Measurements from ENCODE around the gene ANTKMT. TPM values are rescaled to one million over a fixed set of nuclear protein-coding genes. Genes with fewer than 3 reads are reported as not detected.

Gene ANTKMT
- total RNA-seq, 3 donors from 2014 or later = 29.9 to 35.7 (median 30.4) TPM

DNA sequence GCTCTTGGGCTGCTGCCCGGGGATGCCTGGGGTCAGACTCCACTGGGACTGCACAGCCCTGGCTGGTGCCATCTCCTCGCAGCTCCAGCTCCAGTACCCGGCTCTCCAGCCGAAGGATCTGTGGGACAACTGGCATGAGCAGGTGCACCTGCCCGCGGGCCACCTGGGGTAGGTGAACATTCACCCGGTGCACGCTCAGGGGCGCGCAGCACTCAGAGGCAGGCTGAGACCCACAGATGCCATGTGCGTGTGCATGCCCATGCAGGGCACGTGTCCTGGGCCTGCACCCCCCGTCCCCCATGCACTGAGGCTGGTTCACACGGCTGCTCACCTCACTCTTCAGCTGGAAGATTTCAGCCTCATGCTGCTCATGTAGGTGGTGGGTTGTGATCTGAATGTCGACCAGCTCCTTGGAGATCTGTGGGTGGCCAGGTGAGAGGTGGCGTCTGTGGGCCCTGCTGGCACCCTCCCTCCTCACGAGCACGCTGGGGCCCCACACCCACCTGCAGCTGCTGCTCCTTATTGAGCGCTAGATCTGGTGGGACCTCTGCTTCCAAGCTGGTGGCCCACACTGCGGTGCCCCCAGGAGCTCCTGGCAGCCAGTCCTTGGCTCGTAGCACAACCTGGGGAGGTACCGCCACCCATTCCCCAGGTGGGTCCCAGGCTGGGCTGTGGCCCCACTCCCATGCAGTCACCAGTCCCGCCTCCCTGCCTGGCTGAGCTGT lies 4.7 kb downstream of the ANTKMT start:
- H3K9me3 ChIP-seq = no peaks in the 10 kb centered on the region
- no peaks in the 10 kb centered on the region for H3K36me3 ChIP-seq
- H3K27ac ChIP-seq = no peak overlapping the region
- H3K4me3 ChIP-seq = no peak overlapping the region
- TF ChIP-seq, protein P1, sequence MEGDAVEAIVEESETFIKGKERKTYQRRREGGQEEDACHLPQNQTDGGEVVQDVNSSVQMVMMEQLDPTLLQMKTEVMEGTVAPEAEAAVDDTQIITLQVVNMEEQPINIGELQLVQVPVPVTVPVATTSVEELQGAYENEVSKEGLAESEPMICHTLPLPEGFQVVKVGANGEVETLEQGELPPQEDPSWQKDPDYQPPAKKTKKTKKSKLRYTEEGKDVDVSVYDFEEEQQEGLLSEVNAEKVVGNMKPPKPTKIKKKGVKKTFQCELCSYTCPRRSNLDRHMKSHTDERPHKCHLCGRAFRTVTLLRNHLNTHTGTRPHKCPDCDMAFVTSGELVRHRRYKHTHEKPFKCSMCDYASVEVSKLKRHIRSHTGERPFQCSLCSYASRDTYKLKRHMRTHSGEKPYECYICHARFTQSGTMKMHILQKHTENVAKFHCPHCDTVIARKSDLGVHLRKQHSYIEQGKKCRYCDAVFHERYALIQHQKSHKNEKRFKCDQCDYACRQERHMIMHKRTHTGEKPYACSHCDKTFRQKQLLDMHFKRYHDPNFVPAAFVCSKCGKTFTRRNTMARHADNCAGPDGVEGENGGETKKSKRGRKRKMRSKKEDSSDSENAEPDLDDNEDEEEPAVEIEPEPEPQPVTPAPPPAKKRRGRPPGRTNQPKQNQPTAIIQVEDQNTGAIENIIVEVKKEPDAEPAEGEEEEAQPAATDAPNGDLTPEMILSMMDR (IDR thresholded peaks at IDR 0.05) = no peak
- TF ChIP-seq POLR2AphosphoS5 (IDR thresholded peaks at IDR 0.05) (no peak), POLR2A (IDR thresholded peaks at IDR 0.05) (no peak)
- intact Hi-C loops (cut with DNase I; ENCODE audit: low total_unique reads) = no loop called here
- H3K4me1 ChIP-seq = peaks cover 7 to 22% of the 10 kb centered on the region in 2 donors
- DNase-seq (ENCODE audit: low spot score in 2 of 2) = no peak
- no peaks in the 10 kb centered on the region for H3K27me3 ChIP-seq

DNA sequence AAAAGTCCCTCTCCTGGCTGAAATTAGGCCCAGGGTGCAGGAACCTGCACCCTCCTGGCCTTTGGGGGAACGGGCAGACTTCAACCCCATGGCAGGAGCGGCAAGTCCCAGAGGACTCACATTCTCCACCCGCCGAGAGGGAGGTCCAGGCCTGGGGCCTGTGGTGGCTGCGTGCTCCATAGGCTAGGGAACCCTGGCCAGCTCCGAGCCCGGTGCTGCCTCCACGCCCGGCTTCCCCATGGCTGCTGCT lies 5.2 kb downstream of the ANTKMT start:
- intact Hi-C loops (cut with DNase I; ENCODE audit: low total_unique reads) = no loop called here
- Histone ChIP-seq H3K4me3 (peak overlapping the region in 1 of 3 donors; percentile 77), H3K4me1 (peaks cover 7 to 22% of the 10 kb centered on the region in 2 donors), H3K36me3 (no peaks in the 10 kb centered on the region), H3K9me3 (no peaks in the 10 kb centered on the region), H3K27ac (no peak overlapping the region), H3K27me3 (no peaks in the 10 kb centered on the region)
- TF ChIP-seq POLR2A (IDR thresholded peaks at IDR 0.05) (no peak), POLR2AphosphoS5 (IDR thresholded peaks at IDR 0.05) (no peak)
- TF ChIP-seq, protein P1 (IDR thresholded peaks at IDR 0.05) = no peak
- no peak for DNase-seq (ENCODE audit: low spot score in 2 of 2)

DNA sequence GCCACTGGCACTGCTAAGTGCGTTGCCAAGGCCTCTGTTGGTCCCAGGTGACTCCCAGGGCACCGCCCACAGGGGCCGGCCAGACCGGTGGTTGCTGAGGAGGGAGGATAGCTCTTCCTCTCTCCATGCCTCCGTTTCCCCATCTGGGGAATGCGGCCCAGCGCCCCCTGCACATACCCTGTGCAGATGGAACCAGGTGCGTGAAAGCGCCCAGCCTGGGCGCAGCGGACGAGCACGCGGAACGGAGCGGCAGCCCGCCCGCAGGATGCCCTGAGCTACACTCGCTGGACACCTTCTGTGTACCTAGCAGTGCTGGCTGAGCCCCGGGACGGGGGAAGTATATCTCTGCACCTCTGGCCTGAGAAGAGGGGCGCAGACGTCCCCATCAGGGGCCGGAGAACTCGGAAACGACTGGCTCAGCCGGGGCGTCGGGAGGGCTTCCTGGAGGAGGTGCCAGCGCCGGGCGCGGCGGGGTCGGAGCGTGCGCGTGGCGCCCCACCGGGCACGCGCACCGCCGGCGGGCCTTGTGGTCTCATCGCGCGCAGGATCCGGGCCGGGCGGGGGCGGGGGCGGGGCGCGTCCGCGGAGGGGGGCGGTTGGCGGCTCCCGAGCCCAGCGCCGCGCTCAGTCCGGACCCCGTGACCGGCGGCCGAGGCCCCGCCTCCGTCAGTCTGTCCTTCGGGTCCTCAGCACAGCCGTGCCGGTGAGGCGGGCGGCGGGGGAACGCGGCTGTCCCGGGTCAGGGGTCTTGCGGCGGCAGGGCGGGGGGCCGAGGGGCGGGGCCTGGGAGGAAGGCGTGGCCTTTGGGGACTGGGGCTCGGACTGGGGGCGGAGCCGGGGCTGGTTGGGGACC lies 5.7 kb downstream of the ANTKMT start, which contains the start of the genes CCDC78 and HAGHL:
Gene CCDC78 (minus strand): TSS at position 6 of the 853 bp plus-strand sequence. CDS start 76 bp downstream, outside the sequence.
Gene HAGHL (plus strand): TSS at position 669 of the 853 bp plus-strand sequence. CDS start 404 bp downstream, outside the sequence.
- Histone ChIP-seq H3K4me1 (peaks cover 4 to 18% of the 10 kb centered on the region in 2 donors), H3K27me3 (no peaks in the 10 kb centered on the region), H3K36me3 (no peaks in the 10 kb centered on the region), H3K27ac (peak within 1 kb of the TSS in 1 of 2 donors; percentile 40), H3K9me3 (no peaks in the 10 kb centered on the region), H3K4me3 (peak within 1 kb of the TSS; percentile 40 to 77 (median 61))
- no peak for DNase-seq (ENCODE audit: low spot score in 2 of 2)
- TF ChIP-seq, protein P1 (IDR thresholded peaks at IDR 0.05) = no peak
- no peak for TF ChIP-seq POLR2AphosphoS5 (IDR thresholded peaks at IDR 0.05)
- TF ChIP-seq POLR2A (IDR thresholded peaks at IDR 0.05) = no peak
- intact Hi-C loops (cut with DNase I; ENCODE audit: low total_unique reads) = no loop called here

DNA sequence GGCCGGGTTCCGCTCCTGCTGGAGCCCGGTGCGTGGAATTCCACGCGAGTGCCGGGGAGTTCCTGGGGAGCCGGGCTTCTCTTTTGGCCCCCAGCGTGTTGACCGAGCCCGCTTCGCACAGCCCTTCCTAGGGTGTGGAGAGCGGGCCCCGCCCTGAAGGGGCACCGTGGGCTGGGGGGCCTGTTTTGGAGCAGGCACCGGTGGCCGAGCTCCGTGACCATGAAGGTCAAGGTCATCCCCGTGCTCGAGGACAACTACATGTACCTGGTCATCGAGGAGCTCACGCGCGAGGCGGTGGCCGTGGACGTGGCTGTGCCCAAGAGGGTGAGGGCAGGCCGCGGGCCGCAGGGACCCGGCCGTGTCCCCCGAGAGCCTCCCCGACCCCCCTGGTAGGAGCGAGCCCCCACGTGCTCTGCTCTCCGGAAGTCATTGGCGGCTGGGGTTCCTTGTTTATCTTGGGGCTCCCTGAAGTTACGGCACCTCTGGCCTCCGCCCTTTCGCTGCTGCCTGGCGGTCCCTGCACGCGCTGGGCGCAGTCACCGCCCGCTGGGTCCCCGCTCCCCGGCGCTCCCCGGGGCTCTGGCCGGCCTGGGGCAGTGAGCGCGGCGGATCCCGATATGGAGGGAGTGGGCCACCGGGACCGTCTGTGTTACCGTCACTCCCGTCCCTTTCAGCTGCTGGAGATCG lies 6.5 kb downstream of the ANTKMT start:
- peak overlapping the region in 1 of 2 donors; percentile 40 for H3K27ac ChIP-seq

More for the DNA sequence above, 6.5 kb downstream of the ANTKMT start:
- peak overlapping the region; percentile 40 to 77 (median 61) for H3K4me3 ChIP-seq
- intact Hi-C loops (cut with DNase I; ENCODE audit: low total_unique reads) = no loop called here
- H3K27me3 ChIP-seq = no peaks in the 10 kb centered on the region
- H3K9me3 ChIP-seq = no peaks in the 10 kb centered on the region
- TF ChIP-seq, protein P1 (IDR thresholded peaks at IDR 0.05) = no peak
- no peak for TF ChIP-seq POLR2A (IDR thresholded peaks at IDR 0.05)
- no peak for TF ChIP-seq POLR2AphosphoS5 (IDR thresholded peaks at IDR 0.05)
- DNase-seq (ENCODE audit: low spot score in 2 of 2) = no peak
- H3K36me3 ChIP-seq = no peaks in the 10 kb centered on the region
- H3K4me1 ChIP-seq = peaks cover 0 to 16% of the 10 kb centered on the region in 2 donors

Data from breast epithelium (tissue), 4 donors.